ENCODE results near the gene SKAP2.
"Not testable (repeated sequence)": the region's sequence is repeated elsewhere in the genome, so short reads cannot be mapped to it uniquely, and the experiment has no call there.

The SKAP2 gene

GRCh38 chr7:26857506-26858240 lies 6.7 kb downstream of the SKAP2 start:
- no peak for DNase-seq (ENCODE audit: low spot score)

DNA sequence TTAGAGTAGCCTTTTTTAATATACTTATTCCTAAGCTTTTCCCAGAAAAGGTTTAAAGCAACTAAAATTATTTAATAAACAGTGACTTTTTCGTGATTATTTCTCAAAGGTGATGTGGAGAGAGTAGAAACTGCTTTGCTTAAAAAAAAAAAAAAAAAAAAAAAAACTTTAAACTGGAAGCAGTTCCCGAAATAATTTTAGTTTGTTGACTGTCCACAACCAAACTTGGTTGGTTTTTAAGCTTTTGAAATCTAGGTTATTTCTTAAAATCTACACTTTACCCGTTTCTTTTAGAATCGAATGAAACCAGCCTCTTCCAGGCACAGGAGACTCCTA lies 7.3 kb downstream of the SKAP2 start:
- no peak for DNase-seq (ENCODE audit: low spot score)

DNA sequence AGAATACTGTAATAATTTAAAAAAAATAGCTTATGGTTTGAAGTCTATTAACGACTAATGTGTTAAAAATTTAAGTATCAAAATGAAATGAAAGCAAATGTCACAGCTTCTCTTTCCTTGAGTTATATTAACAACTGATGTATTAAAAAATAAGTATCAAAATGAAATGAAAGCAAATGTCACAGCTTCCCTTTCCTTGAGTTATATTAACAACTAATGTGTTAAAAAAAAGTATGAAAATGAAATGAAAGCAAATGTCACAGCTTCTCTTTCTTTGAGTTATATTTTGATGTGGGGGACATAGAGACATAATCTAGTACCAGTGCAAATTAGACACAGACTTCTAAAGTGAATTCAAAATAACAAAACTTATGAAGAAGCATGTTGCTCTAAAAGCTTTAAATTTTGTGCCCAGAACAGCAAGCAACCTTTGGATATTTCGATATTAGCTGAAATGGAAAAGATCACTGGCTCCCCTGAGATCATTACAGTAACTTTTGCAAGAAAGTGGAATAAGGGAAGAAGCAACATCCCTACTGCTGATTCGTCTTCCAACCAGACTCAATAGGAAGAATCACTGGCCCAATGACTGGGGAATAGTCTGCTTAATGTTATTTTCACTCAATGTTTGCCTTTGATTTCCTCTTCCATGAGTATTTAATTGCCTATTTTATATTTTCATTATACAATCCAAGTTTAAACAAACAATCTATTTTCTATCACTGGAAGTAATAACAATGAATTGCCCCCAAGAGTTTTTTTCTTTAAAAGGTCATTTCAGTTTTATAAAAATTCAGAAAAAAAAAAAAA lies 8.0 kb downstream of the SKAP2 start:
- no peak for DNase-seq (ENCODE audit: low spot score)

GRCh38 chr7:26854876-26855855 lies 9.2 kb downstream of the SKAP2 start:
- no peak for DNase-seq (ENCODE audit: low spot score)

GRCh38 chr7:26853788-26854393 lies 10.5 kb downstream of the SKAP2 start:
- DNase-seq (ENCODE audit: low spot score), result peak; percentile 20

DNA sequence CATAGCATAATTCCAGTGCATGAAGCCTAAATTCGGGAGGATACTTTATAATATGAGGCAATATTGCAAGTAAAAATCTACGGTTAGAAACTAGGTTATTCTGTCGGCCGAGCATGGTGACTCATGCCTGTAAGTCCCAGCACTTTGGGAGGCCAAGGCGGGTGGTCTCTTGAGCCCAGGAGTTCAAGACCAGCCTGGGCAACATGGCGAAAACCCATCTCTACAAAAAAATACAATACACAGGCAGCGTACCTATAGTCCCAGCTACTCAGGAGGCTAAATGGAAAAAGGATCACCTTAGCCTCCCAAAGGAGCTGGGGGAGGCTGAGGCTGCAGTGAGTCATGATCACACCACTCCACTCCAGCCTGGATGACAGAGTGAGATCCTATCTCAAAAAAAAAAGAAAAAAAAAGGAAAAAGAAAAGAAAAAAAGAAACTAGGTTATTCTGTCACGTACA lies 14.2 kb downstream of the SKAP2 start:
- DNase-seq (ENCODE audit: low spot score), result no peak

DNA sequence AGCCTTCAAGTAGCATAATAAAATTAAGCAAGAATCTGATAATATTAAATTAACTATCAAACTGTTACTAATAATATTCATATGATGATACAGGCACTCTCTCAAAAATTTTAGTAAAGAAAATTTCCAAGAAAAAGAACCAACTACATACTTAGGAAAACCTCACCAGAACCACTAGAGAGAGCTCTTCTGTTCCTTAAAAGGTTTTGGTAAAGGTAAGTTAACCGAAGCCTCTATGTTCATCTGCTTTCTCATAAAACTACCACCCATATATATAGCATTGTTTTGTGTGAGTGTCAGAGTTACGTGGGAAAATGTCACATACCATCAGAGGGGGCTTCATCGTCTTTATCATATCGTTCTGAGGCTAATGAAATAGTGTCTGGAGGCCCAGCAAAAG lies 20.7 kb downstream of the SKAP2 start:
- no peak for DNase-seq (ENCODE audit: low spot score)

DNA sequence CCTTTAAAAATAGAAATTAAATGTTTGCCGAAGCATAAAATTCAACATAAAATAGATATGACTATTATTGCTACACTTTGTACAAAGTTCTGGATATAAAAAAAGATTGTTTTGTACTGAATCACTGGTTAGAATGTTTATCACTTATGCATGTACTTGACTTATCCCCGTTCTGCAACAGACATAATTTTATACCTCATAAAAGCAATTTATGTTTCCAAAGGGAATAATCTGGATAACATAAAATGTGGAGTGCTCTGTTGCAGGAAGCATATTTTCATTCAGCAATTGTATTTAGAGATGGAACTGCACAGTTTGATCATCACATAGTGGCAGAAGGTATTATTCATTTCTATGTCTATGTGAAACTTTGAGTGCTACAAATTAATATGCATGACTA lies 21.5 kb downstream of the SKAP2 start:
- DNase-seq (ENCODE audit: low spot score), result no peak

DNA sequence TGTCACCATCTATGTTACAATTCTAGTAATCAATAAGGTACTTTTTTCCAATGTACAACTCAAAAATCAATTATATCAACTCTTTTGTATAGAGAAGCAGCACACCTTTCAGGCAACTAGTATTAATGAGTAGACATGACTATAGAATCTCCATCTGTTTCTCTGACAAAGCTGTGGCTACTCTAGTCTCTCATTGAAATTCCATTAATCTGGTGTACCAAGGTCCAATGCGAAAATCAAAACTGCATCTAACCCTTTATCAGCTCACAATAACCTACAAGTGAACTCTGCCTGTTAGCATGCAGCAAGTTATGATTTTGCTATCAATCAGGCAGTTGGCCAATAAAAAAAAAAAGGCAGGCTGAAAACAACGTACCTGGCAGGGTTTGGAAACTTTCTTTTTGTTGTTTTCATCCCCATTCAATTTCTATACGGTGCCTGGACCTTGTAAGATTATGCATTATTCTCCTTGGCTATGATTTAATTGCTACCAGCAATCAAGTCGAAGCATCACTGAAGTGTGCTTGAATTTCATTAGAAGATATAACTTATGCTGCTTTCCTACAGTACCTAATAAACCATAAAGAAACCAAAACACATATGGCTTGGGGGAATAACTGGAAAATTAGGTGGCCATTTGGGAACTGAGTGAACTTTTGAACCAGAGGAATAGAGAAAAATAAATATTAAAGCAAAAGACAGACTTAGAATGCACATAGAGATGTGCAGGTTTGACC lies 23.2 kb downstream of the SKAP2 start:
- DNase-seq (ENCODE audit: low spot score), result no peak

DNA sequence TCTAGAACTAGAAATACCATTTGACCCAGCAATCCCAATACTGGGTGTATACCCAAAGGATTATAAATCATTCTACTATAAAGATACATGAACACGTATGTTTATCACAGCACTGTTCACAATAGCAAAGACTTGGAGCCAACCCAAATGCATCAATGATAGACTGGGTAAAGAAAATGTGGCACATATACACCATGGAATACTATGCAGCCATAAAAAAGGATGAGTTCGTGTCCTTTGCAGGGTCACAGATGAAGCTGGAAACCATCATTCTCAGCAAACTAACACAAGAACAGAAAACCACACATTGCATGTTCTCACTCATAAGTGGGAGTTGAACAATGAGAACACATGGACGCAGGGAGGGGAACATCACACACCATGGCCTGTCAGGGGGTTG lies 27.6 kb downstream of the SKAP2 start:
- not testable (repeated sequence) for DNase-seq (ENCODE audit: low spot score)

GRCh38 chr7:26815426-26815825 lies 49.0 kb downstream of the SKAP2 start:
- no peak for DNase-seq (ENCODE audit: low spot score)

- no peak for DNase-seq (ENCODE audit: low spot score)
These were observed 51.0 kb downstream of the SKAP2 start for GRCh38 chr7:26813432-26813831.

- no peak for DNase-seq (ENCODE audit: low spot score)
These were observed 69.8 kb downstream of the SKAP2 start for GRCh38 chr7:26794541-26794940.

- DNase-seq (ENCODE audit: low spot score), result no peak
These were observed 71.8 kb downstream of the SKAP2 start for GRCh38 chr7:26792576-26792975.

DNA sequence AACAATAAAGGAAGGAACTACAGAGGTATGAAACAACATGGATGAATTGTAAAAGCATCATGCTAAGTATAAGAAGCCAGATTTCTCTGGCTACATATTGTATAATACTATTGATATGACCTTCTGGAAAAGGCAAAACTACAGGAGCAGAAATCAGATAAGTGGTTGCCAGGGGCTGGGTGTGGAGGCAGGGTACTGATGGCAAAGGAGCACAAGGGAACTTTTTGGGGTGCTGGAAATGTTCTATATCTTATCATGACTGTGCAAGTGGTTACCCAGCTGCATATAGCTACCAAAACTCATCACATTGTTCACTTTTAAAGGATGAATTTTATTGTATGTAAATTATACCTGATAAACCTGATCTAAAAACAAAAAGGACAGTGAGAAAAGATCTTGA lies 72.4 kb downstream of the SKAP2 start:
- no peak for DNase-seq (ENCODE audit: low spot score)

GRCh38 chr7:26789481-26790184 lies 74.8 kb downstream of the SKAP2 start:
- DNase-seq (ENCODE audit: low spot score), result no peak

GRCh38 chr7:26787701-26788100 lies 76.7 kb downstream of the SKAP2 start:
- DNase-seq (ENCODE audit: low spot score), result no peak

- no peak for DNase-seq (ENCODE audit: low spot score)
These were observed 80.3 kb downstream of the SKAP2 start for GRCh38 chr7:26784118-26784517.

DNA sequence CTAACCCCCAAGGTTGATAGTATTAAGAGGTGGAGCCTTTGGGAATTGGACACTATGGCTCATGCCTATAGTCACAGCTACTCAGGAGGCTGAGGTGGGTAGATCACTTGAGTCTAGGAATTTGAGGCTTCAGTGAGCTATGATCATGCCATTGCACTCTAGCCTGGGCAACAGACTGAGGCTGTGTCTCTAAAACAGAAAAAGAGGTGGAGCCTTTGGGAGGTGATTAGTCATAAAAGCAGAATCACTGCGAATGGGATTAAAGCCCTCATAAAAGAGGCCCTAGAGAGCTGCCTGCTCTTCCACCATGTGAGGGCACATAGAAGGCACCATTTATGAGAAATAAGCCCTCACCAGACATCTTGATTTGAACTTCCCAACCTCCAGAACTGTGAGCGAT lies 81.9 kb downstream of the SKAP2 start:
- DNase-seq (ENCODE audit: low spot score), result no peak

- DNase-seq (ENCODE audit: low spot score), result no peak
These were observed 84.3 kb downstream of the SKAP2 start for GRCh38 chr7:26779978-26780595.
